ENCODE data around the gene TMPRSS5. TPM values are rescaled to one million over a fixed set of nuclear protein-coding genes. Genes with fewer than 3 reads are reported as not detected.

TMPRSS5 gene
- total and polyA plus RNA-seq, 2 of the 8 experiments (the other 6 are each of a cell fraction or from before 2014, with no cell fraction given): 0.54 to 0.78 TPM

DNA sequence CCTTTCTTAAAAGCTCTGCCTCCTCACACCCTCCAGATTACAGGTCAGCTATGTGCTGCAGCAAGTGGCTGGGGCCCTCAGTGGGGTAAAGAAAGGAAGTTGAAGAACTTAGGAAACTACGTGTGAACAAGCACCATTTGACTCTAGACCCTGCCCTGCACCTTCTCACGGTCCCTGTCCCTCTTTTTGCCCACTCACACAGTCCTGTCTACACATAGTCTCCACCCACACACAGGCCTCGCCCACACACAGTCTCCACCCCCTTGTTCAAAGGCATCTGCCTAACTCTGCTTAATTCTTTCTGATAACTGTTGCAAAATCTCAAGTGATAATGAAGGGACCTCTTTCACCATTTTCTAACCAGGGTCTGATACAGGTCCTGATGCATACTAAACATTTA lies 59.0 kb downstream of the TMPRSS5 start (continued):
- TF ChIP-seq, protein P1, sequence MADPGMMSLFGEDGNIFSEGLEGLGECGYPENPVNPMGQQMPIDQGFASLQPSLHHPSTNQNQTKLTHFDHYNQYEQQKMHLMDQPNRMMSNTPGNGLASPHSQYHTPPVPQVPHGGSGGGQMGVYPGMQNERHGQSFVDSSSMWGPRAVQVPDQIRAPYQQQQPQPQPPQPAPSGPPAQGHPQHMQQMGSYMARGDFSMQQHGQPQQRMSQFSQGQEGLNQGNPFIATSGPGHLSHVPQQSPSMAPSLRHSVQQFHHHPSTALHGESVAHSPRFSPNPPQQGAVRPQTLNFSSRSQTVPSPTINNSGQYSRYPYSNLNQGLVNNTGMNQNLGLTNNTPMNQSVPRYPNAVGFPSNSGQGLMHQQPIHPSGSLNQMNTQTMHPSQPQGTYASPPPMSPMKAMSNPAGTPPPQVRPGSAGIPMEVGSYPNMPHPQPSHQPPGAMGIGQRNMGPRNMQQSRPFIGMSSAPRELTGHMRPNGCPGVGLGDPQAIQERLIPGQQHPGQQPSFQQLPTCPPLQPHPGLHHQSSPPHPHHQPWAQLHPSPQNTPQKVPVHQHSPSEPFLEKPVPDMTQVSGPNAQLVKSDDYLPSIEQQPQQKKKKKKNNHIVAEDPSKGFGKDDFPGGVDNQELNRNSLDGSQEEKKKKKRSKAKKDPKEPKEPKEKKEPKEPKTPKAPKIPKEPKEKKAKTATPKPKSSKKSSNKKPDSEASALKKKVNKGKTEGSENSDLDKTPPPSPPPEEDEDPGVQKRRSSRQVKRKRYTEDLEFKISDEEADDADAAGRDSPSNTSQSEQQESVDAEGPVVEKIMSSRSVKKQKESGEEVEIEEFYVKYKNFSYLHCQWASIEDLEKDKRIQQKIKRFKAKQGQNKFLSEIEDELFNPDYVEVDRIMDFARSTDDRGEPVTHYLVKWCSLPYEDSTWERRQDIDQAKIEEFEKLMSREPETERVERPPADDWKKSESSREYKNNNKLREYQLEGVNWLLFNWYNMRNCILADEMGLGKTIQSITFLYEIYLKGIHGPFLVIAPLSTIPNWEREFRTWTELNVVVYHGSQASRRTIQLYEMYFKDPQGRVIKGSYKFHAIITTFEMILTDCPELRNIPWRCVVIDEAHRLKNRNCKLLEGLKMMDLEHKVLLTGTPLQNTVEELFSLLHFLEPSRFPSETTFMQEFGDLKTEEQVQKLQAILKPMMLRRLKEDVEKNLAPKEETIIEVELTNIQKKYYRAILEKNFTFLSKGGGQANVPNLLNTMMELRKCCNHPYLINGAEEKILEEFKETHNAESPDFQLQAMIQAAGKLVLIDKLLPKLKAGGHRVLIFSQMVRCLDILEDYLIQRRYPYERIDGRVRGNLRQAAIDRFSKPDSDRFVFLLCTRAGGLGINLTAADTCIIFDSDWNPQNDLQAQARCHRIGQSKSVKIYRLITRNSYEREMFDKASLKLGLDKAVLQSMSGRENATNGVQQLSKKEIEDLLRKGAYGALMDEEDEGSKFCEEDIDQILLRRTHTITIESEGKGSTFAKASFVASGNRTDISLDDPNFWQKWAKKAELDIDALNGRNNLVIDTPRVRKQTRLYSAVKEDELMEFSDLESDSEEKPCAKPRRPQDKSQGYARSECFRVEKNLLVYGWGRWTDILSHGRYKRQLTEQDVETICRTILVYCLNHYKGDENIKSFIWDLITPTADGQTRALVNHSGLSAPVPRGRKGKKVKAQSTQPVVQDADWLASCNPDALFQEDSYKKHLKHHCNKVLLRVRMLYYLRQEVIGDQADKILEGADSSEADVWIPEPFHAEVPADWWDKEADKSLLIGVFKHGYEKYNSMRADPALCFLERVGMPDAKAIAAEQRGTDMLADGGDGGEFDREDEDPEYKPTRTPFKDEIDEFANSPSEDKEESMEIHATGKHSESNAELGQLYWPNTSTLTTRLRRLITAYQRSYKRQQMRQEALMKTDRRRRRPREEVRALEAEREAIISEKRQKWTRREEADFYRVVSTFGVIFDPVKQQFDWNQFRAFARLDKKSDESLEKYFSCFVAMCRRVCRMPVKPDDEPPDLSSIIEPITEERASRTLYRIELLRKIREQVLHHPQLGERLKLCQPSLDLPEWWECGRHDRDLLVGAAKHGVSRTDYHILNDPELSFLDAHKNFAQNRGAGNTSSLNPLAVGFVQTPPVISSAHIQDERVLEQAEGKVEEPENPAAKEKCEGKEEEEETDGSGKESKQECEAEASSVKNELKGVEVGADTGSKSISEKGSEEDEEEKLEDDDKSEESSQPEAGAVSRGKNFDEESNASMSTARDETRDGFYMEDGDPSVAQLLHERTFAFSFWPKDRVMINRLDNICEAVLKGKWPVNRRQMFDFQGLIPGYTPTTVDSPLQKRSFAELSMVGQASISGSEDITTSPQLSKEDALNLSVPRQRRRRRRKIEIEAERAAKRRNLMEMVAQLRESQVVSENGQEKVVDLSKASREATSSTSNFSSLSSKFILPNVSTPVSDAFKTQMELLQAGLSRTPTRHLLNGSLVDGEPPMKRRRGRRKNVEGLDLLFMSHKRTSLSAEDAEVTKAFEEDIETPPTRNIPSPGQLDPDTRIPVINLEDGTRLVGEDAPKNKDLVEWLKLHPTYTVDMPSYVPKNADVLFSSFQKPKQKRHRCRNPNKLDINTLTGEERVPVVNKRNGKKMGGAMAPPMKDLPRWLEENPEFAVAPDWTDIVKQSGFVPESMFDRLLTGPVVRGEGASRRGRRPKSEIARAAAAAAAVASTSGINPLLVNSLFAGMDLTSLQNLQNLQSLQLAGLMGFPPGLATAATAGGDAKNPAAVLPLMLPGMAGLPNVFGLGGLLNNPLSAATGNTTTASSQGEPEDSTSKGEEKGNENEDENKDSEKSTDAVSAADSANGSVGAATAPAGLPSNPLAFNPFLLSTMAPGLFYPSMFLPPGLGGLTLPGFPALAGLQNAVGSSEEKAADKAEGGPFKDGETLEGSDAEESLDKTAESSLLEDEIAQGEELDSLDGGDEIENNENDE (IDR thresholded peaks at IDR 0.05; ENCODE audit: insufficient replicate concordance, low read length): no peak
- TF ChIP-seq BRCA1 (IDR thresholded peaks at IDR 0.05; ENCODE audit: low read depth, low read length) (no peak), KDM5A (IDR thresholded peaks at IDR 0.05; ENCODE audit: low read length) (no peak), BACH1 (IDR thresholded peaks at IDR 0.05; ENCODE audit: low read length) (no peak), CTBP2 (IDR thresholded peaks at IDR 0.05; ENCODE audit: borderline replicate concordance, insufficient read depth, insufficient read length, low read length) (no peak)
